Measurements from ENCODE around the gene CALCA. TPM values are rescaled to one million over a fixed set of nuclear protein-coding genes. Genes with fewer than 3 reads are reported as not detected.

Gene CALCA
- total and polyA plus RNA-seq, 2 experiments from 2014 or later, result 1.9 to 2.5 TPM

DNA sequence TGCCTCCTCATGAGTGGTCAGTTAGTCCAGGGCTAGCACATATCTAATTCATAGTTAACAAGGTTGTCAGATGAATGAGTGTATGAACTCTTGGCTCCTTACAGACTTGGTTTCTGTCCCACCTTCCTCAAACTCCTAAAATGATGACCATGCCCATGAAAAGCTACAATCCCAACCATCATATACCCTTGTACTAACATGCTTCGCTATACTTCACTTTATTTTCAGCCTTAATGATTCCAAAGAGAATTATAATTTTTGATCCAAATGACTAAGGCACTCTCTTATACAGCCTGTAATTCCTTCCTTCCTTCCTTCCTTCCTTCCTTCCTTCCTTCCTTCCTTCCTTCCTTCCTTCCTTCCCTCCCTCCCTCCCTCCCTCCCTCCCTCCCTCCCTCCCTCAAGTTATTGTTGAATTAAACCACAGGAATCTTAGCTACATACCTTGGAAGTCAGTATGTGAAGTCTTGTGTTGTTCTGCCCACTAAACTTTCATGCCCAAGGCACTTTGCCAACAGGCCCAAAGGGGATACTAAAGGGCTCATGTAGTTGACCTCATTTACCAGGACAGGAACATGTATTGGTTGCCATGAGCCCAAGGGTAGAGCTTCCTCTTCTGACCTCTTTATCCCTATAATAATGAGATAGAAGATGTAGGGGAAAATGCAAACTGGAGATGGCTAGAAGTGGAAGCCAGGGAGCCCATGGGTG, 37.4 kb downstream of the CALCA start:
- DNase-seq (ENCODE audit: low spot score), result no peak
- no peaks in the 10 kb centered on the region for H3F3A ChIP-seq (replicated peaks; ENCODE audit: low read depth)
- H3K4me3 Mint-ChIP-seq, result no peak overlapping the region
- no peaks in the 10 kb centered on the region for H3K9me2 ChIP-seq (ENCODE audit: insufficient read depth)
- TF ChIP-seq POLR2AphosphoS5 (IDR thresholded peaks at IDR 0.05; ENCODE audit: low read depth), result no peak
- TF ChIP-seq, protein P1, sequence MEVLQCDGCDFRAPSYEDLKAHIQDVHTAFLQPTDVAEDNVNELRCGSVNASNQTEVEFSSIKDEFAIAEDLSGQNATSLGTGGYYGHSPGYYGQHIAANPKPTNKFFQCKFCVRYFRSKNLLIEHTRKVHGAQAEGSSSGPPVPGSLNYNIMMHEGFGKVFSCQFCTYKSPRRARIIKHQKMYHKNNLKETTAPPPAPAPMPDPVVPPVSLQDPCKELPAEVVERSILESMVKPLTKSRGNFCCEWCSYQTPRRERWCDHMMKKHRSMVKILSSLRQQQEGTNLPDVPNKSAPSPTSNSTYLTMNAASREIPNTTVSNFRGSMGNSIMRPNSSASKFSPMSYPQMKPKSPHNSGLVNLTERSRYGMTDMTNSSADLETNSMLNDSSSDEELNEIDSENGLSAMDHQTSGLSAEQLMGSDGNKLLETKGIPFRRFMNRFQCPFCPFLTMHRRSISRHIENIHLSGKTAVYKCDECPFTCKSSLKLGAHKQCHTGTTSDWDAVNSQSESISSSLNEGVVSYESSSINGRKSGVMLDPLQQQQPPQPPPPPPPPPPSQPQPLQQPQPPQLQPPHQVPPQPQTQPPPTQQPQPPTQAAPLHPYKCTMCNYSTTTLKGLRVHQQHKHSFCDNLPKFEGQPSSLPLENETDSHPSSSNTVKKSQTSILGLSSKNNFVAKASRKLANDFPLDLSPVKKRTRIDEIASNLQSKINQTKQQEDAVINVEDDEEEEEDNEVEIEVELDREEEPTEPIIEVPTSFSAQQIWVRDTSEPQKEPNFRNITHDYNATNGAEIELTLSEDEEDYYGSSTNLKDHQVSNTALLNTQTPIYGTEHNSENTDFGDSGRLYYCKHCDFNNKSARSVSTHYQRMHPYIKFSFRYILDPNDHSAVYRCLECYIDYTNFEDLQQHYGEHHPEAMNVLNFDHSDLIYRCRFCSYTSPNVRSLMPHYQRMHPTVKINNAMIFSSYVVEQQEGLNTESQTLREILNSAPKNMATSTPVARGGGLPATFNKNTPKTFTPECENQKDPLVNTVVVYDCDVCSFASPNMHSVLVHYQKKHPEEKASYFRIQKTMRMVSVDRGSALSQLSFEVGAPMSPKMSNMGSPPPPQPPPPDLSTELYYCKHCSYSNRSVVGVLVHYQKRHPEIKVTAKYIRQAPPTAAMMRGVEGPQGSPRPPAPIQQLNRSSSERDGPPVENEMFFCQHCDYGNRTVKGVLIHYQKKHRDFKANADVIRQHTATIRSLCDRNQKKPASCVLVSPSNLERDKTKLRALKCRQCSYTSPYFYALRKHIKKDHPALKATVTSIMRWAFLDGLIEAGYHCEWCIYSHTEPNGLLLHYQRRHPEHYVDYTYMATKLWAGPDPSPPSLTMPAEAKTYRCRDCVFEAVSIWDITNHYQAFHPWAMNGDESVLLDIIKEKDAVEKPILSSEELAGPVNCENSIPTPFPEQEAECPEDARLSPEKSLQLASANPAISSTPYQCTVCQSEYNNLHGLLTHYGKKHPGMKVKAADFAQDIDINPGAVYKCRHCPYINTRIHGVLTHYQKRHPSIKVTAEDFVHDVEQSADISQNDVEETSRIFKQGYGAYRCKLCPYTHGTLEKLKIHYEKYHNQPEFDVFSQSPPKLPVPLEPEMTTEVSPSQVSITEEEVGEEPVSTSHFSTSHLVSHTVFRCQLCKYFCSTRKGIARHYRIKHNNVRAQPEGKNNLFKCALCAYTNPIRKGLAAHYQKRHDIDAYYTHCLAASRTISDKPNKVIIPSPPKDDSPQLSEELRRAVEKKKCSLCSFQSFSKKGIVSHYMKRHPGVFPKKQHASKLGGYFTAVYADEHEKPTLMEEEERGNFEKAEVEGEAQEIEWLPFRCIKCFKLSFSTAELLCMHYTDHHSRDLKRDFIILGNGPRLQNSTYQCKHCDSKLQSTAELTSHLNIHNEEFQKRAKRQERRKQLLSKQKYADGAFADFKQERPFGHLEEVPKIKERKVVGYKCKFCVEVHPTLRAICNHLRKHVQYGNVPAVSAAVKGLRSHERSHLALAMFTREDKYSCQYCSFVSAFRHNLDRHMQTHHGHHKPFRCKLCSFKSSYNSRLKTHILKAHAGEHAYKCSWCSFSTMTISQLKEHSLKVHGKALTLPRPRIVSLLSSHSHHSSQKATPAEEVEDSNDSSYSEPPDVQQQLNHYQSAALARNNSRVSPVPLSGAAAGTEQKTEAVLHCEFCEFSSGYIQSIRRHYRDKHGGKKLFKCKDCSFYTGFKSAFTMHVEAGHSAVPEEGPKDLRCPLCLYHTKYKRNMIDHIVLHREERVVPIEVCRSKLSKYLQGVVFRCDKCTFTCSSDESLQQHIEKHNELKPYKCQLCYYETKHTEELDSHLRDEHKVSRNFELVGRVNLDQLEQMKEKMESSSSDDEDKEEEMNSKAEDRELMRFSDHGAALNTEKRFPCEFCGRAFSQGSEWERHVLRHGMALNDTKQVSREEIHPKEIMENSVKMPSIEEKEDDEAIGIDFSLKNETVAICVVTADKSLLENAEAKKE (CRISPR knock-in tag; IDR thresholded peaks at IDR 0.05), result no peak
- no peak overlapping the region for H3K4me3 ChIP-seq
- no peaks in the 10 kb centered on the region for H3K27me3 ChIP-seq (ENCODE audit: insufficient read depth)
- no peak for ATAC-seq
- H3K27ac ChIP-seq (ENCODE audit: low read depth), result no peak overlapping the region
- no peaks in the 10 kb centered on the region for H3K4me1 Mint-ChIP-seq
- H3K36me3 ChIP-seq (ENCODE audit: insufficient read depth), result no peaks in the 10 kb centered on the region
- no peak overlapping the region for H3K4me2 ChIP-seq
- H2AFZ ChIP-seq, result no peak overlapping the region
- H3K36me3 Mint-ChIP-seq (ENCODE audit: low read depth), result peaks cover 32% of the 10 kb centered on the region
- H3K27me3 Mint-ChIP-seq (ENCODE audit: insufficient read depth, low read depth, poor library complexity), result peaks cover 4% of the 10 kb centered on the region
- H4K20me1 ChIP-seq (replicated peaks; ENCODE audit: insufficient read depth), result no peaks in the 10 kb centered on the region
- H3K27ac Mint-ChIP-seq, result no peak overlapping the region
- peaks cover 42% of the 10 kb centered on the region for H3K9me3 Mint-ChIP-seq
- no peaks in the 10 kb centered on the region for H3K79me2 ChIP-seq (replicated peaks; ENCODE audit: insufficient read depth)
- H3K4me1 ChIP-seq (ENCODE audit: insufficient read depth), result no peaks in the 10 kb centered on the region

DNA sequence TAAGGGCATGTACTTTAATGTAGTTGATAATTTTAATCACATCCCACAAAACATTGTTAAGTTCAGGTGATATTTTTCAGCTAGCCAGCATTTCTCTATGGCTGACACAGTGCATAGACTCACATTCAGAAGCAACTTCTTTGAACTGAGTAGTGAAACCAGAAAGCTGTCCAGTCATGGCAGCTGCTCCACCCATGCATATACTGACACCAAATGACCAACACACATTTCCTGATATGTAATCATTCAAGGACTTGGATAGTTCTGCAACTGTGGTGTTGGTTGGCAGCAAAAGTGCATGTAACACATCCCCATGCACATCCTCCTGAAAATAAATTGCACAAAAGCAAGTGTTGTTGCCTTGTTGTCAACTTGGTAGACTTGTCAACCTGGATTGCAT, 39.7 kb downstream of the CALCA start:
- Mint-ChIP-seq H3K9me3 (peaks cover 26% of the 10 kb centered on the region), H3K4me1 (no peaks in the 10 kb centered on the region), H3K27me3 (ENCODE audit: insufficient read depth, low read depth, poor library complexity) (no peaks in the 10 kb centered on the region), H3K4me3 (no peak overlapping the region), H3K36me3 (ENCODE audit: low read depth) (peaks cover 10% of the 10 kb centered on the region), H3K27ac (no peak overlapping the region)
- H2AFZ ChIP-seq, result no peak overlapping the region
- H3K9me2 ChIP-seq (ENCODE audit: insufficient read depth), result no peaks in the 10 kb centered on the region
- ATAC-seq, result no peak
- H3F3A ChIP-seq (replicated peaks; ENCODE audit: low read depth), result no peaks in the 10 kb centered on the region
- DNase-seq (ENCODE audit: low spot score), result no peak
- H3K79me2 ChIP-seq (replicated peaks; ENCODE audit: insufficient read depth), result no peaks in the 10 kb centered on the region
- no peak overlapping the region for H3K4me2 ChIP-seq
- no peaks in the 10 kb centered on the region for H3K27me3 ChIP-seq (ENCODE audit: insufficient read depth)
- no peaks in the 10 kb centered on the region for H3K4me1 ChIP-seq (ENCODE audit: insufficient read depth)
- H4K20me1 ChIP-seq (replicated peaks; ENCODE audit: insufficient read depth), result no peaks in the 10 kb centered on the region
- H3K27ac ChIP-seq (ENCODE audit: low read depth), result no peak overlapping the region
- TF ChIP-seq POLR2AphosphoS5 (IDR thresholded peaks at IDR 0.05; ENCODE audit: low read depth) (no peak), NANOG (IDR thresholded peaks at IDR 0.05; ENCODE audit: borderline replicate concordance) (no peak), CREB1 (CRISPR knock-in tag; IDR thresholded peaks at IDR 0.05; ENCODE audit: low read depth) (no peak), EZH2phosphoT487 (IDR thresholded peaks at IDR 0.05; ENCODE audit: unreplicated experiment) (no peak), ZNF114 (CRISPR knock-in tag; IDR thresholded peaks at IDR 0.05) (no peak), EZH2 (IDR thresholded peaks at IDR 0.05; ENCODE audit: low read depth, unreplicated experiment) (no peak)
- TF ChIP-seq, protein P2, sequence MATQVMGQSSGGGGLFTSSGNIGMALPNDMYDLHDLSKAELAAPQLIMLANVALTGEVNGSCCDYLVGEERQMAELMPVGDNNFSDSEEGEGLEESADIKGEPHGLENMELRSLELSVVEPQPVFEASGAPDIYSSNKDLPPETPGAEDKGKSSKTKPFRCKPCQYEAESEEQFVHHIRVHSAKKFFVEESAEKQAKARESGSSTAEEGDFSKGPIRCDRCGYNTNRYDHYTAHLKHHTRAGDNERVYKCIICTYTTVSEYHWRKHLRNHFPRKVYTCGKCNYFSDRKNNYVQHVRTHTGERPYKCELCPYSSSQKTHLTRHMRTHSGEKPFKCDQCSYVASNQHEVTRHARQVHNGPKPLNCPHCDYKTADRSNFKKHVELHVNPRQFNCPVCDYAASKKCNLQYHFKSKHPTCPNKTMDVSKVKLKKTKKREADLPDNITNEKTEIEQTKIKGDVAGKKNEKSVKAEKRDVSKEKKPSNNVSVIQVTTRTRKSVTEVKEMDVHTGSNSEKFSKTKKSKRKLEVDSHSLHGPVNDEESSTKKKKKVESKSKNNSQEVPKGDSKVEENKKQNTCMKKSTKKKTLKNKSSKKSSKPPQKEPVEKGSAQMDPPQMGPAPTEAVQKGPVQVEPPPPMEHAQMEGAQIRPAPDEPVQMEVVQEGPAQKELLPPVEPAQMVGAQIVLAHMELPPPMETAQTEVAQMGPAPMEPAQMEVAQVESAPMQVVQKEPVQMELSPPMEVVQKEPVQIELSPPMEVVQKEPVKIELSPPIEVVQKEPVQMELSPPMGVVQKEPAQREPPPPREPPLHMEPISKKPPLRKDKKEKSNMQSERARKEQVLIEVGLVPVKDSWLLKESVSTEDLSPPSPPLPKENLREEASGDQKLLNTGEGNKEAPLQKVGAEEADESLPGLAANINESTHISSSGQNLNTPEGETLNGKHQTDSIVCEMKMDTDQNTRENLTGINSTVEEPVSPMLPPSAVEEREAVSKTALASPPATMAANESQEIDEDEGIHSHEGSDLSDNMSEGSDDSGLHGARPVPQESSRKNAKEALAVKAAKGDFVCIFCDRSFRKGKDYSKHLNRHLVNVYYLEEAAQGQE (IDR thresholded peaks at IDR 0.05; ENCODE audit: unreplicated experiment), result no peak
- no peak overlapping the region for H3K4me3 ChIP-seq
- no peaks in the 10 kb centered on the region for H3K36me3 ChIP-seq (ENCODE audit: insufficient read depth)
